Endodermal cell (in vitro differentiated cells): ENCODE results near the gene NSL1. TPM values are rescaled to one million over a fixed set of nuclear protein-coding genes. Genes with fewer than 3 reads are reported as not detected.

ENCODE experiments used
- DNase-seq: peaks from one replicate; pipeline ENCODE4 v3.0.0-alpha.2; 2017
- H3K27ac ChIP-seq: 2 replicates; pipeline ENCODE4 v1.5.1; 2013; ENCODE audit warnings: mild to moderate bottlenecking, low read depth, low read length, moderate library complexity
- H3K27me3 ChIP-seq: 2 replicates; pipeline ENCODE4 v1.6.1; 2013; ENCODE audit warnings: mild to moderate bottlenecking, low read length, moderate library complexity; ENCODE audit not compliant: insufficient read depth, control insufficient read depth, poor library complexity, severe bottlenecking
- H3K36me3 ChIP-seq: 2 replicates; pipeline ENCODE4 v1.7.0; 2013; ENCODE audit warnings: mild to moderate bottlenecking, low read length, moderate library complexity; ENCODE audit not compliant: control insufficient read depth, insufficient read depth
- H3K4me1 ChIP-seq: one replicate; pipeline ENCODE4 v1.7.0; 2013; ENCODE audit warnings: low read length; ENCODE audit not compliant: control insufficient read depth, insufficient read depth
- H3K4me3 ChIP-seq: 2 replicates; pipeline ENCODE4 v1.5.1; 2013; ENCODE audit warnings: mild to moderate bottlenecking, low read length, moderate library complexity
- H3K9ac ChIP-seq: 2 replicates; pipeline ENCODE4 v1.6.1; 2013; ENCODE audit warnings: mild to moderate bottlenecking, low read length, moderate library complexity; ENCODE audit not compliant: poor library complexity, severe bottlenecking; ENCODE audit errors: extremely low read depth
- H3K9me3 ChIP-seq: 2 replicates; pipeline ENCODE4 v1.6.1; 2013; ENCODE audit warnings: mild to moderate bottlenecking, low read length, moderate library complexity; ENCODE audit not compliant: control insufficient read depth
- H3K27ac Mint-ChIP-seq: 2 replicates; pipeline ENCODE4 v1.8.0; 2020; ENCODE audit warnings: mixed read lengths
- H3K27me3 Mint-ChIP-seq: 2 replicates; pipeline ENCODE4 v1.8.0; 2021; ENCODE audit warnings: mild to moderate bottlenecking, mixed read lengths; ENCODE audit not compliant: insufficient read depth
- H3K36me3 Mint-ChIP-seq: 2 replicates; pipeline ENCODE4 v1.8.0; 2020; ENCODE audit warnings: low read depth, mixed read lengths
- H3K4me1 Mint-ChIP-seq: 2 replicates; pipeline ENCODE4 v1.8.0; 2020; ENCODE audit warnings: mixed read lengths
- H3K4me3 Mint-ChIP-seq: 2 replicates; pipeline ENCODE4 v1.8.0; 2020; ENCODE audit warnings: mild to moderate bottlenecking, moderate library complexity, mixed read lengths
- H3K9me3 Mint-ChIP-seq: 2 replicates; pipeline ENCODE4 v1.8.0; 2020; ENCODE audit warnings: mild to moderate bottlenecking, mixed read lengths
- CTCF ChIP-seq: fragments of 200-600 bp; sonication (generic); conservative IDR thresholded peaks from 2 replicates; pipeline ENCODE4 v1.5.0; 2021; ENCODE audit warnings: antibody characterized with exemption, mild to moderate bottlenecking
- WGBS, 2 experiments: methylation state at CpG; one replicate each; pipeline versions ENCODE4 v1.1.5 to v1.1.7; 2013; ENCODE audit warnings: missing lambda C conversion rate in 2 of 2, mixed read lengths in 1 of 2; ENCODE audit not compliant: insufficient coverage in 1 of 2, insufficient read length in 1 of 2; 5-methylcytosine and 5-hydroxymethylcytosine counted together
- total RNA-seq, 2 donors: library from RNA; stranded (reverse); fragmentation: NEBNext Ultra II Directional in 1 of 2; extraction: Animal tissue kit (Norgen Biotek cat#: 25700) in 1 of 2; gene quantifications; 2 replicates in 1 of 2; 3 replicates in 1 of 2; pipeline ENCODE4 v1.2.1, GENCODE V29; 2021

Gene NSL1
- total RNA-seq, 2 donors from 2014 or later, result 47.6 to 57.7 TPM

- no peaks in the 10 kb centered on the region for H3K9me3 Mint-ChIP-seq
- no peaks in the 10 kb centered on the region for H3K9me3 ChIP-seq
- no peaks in the 10 kb centered on the region for H3K4me1 ChIP-seq
- no peaks in the 10 kb centered on the region for H3K36me3 Mint-ChIP-seq
- no peak overlapping the region for H3K27ac Mint-ChIP-seq
- peaks cover 16% of the 10 kb centered on the region for H3K4me1 Mint-ChIP-seq
- WGBS, 2 experiments, result 84 to 96% methylated on average over 10 to 13 of the region's 13 CpGs
- DNase-seq, result no peak
- H3K27ac ChIP-seq, result no peak overlapping the region
- H3K9ac ChIP-seq, result no peak overlapping the region
- H3K36me3 ChIP-seq, result no peaks in the 10 kb centered on the region
- H3K4me3 ChIP-seq, result no peak overlapping the region
- H3K27me3 ChIP-seq, result peaks cover 49% of the 10 kb centered on the region
- H3K27me3 Mint-ChIP-seq, result peaks cover 55% of the 10 kb centered on the region
- no peak overlapping the region for H3K4me3 Mint-ChIP-seq
- no peak for TF ChIP-seq CTCF
These were observed 94.8 kb downstream of the NSL1 start for GRCh38 chr1:212696721-212697331.

- Histone ChIP-seq H3K36me3 (no peaks in the 10 kb centered on the region), H3K9me3 (no peaks in the 10 kb centered on the region), H3K27me3 (peaks cover 14% of the 10 kb centered on the region), H3K9ac (no peak overlapping the region), H3K27ac (no peak overlapping the region), H3K4me3 (no peak overlapping the region), H3K4me1 (no peaks in the 10 kb centered on the region)
- 81 to 91% methylated on average over 4 to 9 of the region's 9 CpGs for WGBS, 2 experiments
- no peak for TF ChIP-seq CTCF
- Mint-ChIP-seq H3K4me3 (no peak overlapping the region), H3K4me1 (peaks cover 13% of the 10 kb centered on the region), H3K27me3 (peaks cover 22% of the 10 kb centered on the region), H3K9me3 (no peaks in the 10 kb centered on the region), H3K27ac (no peak overlapping the region), H3K36me3 (no peaks in the 10 kb centered on the region)
- DNase-seq, result peak; percentile 65
These were observed 98.6 kb downstream of the NSL1 start for GRCh38 chr1:212692774-212693644.

- H3K9ac ChIP-seq, result no peak overlapping the region
- no peak for TF ChIP-seq CTCF
- H3K27me3 ChIP-seq, result no peaks in the 10 kb centered on the region
- Mint-ChIP-seq H3K36me3 (no peaks in the 10 kb centered on the region), H3K4me3 (no peak overlapping the region), H3K9me3 (no peaks in the 10 kb centered on the region), H3K27ac (no peak overlapping the region), H3K27me3 (peaks cover 8% of the 10 kb centered on the region), H3K4me1 (peaks cover 7% of the 10 kb centered on the region)
- H3K4me1 ChIP-seq, result no peaks in the 10 kb centered on the region
- DNase-seq, result no peak
- no peaks in the 10 kb centered on the region for H3K9me3 ChIP-seq
- H3K27ac ChIP-seq, result no peak overlapping the region
- no peak overlapping the region for H3K4me3 ChIP-seq
- H3K36me3 ChIP-seq, result no peaks in the 10 kb centered on the region
- 92% methylated on average over 7 to 9 of the region's 9 CpGs for WGBS, 2 experiments
These were observed 100.0 kb downstream of the NSL1 start for GRCh38 chr1:212691561-212692071.
